ENCODE data around the gene MAP2K5.

The MAP2K5 gene

DNA sequence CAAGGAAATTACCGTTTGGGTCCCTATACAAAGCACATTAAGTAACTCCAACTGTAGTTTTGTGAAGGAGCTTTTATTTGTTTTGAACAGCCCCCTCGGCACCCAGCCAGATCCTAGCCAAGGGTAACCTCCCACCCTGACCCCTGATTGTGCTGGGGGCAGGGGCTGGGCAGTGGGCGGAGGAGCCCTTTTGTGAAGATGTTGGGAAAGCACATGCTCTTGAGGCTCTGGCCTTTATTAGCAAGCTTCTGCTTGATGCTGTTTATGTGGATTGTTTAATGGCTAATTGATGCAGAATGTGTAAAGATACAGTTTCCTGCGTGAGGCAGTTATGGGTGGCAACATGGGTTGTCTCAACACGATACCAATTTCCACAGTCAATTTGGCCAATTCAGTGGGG lies 136.5 kb downstream of the MAP2K5 start:
- no peak for DNase-seq

DNA sequence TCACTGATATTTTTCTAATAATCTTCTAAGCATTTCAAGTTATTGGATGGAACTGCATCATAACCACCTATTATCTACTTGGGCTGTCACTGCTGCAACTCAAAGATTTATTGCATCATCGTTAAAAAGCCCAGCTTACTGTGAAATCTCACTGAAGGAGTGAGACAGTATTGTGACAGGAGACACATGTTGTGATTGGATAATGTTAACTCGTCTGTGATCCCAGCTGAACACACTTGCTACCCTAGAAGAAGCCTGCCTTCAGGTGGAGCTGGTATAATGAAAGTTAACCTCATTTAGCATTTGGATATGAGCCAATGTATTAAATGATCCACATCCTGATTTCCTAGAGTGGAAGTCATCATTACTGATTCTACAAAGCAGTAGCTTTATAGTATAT lies 138.1 kb downstream of the MAP2K5 start:
- DNase-seq = no peak

DNA sequence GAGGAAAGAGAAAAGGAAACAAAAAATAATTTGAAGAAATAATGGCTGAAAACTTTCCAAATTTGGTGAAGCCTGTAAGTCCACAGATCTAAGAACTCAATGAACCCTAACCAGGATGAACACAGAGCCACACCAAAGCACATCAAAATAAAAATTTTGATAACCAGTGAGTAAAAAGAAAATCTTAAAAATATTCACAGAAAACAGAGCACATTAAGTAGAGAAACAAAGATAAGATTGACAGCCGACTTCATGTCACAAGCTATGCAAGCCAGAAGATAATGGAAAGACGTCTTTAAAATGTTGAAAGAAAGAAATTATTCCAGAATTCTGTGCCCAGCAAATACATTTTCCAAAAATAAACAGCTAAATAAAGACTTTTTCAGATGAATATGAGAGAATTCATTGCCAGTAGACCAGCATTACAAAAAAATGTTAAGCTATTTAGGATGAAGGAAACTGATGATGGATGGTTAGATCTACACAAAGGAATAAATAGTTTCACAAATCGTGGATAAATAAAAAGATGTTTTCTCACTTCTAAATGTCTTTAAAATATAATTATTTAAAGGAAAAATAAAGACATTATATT lies 142.6 kb downstream of the MAP2K5 start:
- no peak for DNase-seq

DNA sequence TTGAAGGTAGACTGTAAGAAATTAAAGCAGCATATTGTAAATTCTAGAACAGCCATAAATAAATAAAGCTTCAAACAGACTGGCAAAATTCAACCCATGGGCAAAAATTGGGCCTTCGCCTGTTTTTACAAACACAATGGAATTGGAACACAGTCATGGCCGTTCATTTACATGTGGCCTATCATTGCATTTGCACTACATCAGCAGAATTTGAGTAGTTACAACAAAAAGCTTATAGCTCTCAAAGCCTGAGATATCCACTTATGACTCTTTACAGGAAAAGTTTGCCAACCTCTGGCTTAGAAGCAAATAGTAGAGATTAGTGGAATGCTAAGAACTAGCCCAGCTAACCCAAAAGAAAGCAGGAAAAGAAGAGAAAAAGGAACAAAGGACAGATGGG lies 143.2 kb downstream of the MAP2K5 start:
- no peak for DNase-seq

DNA sequence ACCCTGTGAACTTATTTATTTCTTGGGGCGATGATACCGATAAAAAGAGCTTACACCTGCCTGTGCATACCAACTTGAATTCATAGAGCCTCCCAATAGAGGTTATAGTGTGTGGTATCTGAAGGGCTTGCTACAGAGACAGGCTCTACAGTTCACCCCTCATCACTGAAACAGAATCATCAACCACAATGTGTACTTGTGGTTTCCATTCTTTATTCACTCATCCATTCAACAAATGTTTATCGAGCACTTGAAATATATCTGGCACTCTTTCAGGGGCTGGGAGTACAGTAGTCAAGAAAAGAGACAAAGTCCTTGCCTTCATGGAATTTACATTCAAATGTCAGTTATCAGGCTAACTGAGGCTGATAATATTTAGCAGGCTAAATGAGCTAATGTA lies 148.4 kb downstream of the MAP2K5 start:
- no peak for DNase-seq

DNA sequence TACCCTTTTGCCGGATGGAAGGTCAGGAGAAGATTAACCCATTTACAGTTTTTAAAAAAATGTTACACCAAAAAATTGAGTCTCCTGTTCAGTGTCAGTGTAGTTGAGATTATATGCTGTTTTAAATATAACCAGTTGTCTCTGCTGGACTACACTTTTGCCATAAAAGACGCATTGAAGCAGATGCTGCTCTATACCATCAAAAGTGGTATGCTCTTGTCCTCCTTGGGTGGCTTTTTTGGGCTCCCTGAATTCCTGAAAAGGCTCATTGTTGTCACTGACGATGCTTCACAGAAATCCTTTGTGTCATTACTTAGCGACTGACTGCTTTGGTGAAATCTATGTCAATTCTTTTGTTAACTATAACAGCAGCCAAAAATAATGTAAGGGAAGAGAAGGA lies 148.9 kb downstream of the MAP2K5 start:
- no peak for DNase-seq

DNA sequence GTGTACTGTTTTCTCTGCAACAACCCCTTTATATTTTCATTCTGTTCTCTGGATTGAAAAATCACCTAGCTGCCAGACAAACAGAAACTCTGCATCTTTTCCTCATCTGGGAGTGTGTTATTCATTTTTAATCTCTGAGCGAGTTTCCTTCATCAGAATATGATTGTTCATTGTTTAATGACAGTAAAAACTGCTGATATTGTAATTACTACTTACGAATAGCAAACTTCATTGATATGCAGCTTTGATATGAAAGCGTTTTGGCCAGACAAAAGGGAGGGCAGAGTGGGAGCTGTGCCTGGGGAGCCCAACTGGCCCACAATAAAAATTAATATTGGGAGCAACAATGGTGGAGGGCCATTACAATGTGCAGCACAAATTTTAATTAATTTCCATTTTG lies 150.1 kb downstream of the MAP2K5 start:
- DNase-seq = no peak

DNA sequence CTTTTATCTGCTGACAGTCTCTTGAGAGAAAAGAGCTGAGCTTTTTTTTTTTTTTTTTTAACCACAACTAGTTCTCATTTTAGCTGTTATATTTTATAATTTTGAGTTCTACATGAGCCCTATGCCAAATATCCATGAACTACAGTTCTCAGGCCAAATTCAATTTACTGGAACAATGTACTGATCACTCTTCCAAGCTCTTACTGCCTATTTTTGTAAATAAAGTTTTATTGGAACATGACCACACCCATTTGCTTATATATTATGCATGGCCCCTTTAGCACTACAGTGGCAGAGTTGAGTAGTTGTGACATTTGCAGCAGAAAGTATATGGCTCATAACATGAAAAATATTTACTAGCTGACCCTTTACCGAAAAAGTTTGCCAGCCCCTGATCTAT lies 153.6 kb downstream of the MAP2K5 start:
- no peak for DNase-seq

DNA sequence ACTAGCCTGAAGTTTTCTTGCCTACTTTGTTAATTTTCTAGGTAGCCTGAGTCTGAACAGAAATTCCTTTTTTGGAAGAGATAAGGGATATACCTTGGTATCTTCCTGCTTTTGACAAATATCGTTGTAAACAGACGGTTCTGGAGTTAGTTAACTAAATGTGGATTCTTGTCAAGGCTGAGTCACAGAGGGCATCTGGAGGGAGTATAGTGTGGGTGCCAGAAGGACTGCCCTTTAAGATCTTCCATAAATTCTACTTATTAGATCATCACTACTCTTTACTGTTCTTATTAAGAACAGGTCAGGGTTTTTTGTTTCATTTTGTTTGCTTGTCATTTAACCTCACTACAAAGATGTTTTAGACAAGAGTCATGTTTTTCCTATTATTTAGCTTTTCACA lies 157.5 kb downstream of the MAP2K5 start:
- no peak for DNase-seq

DNA sequence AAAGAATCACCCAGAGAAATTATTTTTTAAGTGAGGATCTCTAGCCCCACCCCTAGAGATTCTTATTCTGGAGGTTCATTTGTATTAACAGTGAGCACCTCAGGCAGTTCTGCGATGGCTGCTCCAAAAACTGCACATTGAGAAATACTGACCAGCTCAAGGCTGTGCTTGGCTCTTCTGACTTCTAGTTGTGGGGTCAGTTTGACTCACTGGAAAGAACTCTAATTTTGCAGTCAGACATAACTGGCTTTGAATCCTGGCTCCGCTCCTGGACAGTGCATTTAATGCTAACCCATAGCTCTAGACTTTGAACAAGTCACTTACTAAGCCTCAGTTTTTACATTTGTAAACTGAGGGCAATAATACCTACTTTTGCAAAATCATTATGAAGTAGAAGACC lies 159.2 kb downstream of the MAP2K5 start:
- DNase-seq = no peak

DNA sequence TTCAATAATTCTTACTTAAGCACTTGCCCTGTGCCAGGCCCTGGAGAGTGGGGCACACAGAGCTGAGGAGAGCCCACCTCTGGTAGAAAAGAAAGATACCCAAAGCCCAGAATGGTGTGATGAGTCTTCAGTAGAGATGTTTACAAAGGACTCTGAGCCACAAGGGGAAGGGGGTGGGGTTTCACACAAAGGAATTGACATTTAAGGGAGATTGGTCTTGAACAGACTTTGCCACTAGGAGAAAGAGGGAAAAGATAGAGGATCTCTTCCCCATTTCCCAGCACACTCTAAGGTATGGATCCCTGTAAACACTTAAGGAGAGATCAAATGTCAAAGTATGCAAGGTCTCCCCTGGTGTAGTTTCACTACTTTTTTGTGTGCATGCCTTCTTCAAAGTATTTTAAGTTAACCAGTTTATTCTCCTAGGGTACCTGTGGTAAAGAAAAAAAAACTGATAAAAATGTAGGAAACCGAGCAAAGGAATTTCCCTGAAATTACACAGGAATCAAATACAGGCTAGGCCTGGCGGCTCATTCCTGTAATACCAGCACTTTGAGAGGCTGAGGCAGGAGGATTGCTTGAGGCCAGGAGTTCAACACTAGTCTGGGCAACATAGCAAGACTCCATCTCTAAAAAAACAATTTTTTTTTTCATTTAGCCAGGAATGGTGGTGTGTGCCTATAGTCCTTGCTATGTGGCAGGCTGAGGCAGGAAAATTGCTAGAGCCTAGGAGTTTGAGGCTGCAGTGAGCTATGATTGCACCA lies 165.2 kb downstream of the MAP2K5 start:
- no peak for DNase-seq

DNA sequence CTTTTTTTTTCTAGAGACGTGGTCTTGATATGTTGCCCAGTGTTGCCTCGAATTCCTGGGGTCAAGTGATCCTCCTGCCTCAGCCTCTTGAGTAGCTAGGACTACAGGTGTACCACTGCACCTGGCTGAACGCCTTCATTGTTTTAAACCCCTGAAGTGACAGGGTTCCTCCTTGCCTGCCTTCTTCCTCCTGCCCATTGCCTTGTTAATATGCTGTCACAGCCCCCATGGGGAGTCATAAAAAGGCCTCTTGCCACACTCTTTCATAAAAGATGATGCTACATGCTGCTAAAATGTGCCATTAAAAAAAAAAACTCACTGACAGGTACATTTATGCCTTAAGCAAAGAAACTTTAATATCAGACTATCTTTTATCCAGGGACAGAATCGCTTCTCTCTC lies 166.0 kb downstream of the MAP2K5 start:
- no peak for DNase-seq

DNA sequence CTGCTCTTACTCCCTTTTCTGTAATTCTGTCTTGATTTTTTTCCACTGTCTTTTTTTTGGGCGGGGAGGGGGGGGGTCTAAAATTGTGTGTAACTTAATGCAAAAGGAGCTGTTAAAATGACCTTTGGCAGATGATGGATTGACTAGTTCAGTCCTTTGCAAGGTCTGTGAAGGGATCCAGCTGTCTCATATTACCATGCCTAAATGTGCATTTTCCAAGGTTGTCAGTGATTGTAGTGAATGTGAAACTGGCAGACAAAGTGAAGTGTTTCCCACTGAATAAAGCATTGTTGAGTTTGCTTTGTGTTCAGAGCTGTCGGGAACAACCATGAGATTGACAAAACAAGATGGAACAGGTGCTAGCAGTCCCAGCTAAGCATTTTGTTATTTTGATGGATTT lies 172.7 kb downstream of the MAP2K5 start:
- no peak for DNase-seq

DNA sequence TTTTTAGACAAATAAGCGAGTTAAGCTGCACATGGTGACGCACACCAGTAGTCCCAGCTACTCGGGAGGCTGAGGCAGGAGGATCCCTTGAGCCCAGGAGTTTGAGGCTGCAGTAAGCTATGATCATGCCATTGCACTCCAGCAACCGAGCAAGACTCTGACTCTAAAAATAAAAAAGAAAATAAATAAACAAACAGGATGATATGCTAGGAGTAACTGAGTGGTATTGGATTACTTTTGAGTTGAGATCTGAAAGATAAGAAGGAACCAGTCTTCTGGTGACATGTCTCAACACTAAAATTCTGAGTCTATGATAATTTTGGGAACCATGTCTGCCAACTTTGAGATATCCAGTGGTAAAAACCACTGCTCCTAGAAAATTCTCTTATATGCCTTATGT lies 173.7 kb downstream of the MAP2K5 start:
- no peak for DNase-seq

DNA sequence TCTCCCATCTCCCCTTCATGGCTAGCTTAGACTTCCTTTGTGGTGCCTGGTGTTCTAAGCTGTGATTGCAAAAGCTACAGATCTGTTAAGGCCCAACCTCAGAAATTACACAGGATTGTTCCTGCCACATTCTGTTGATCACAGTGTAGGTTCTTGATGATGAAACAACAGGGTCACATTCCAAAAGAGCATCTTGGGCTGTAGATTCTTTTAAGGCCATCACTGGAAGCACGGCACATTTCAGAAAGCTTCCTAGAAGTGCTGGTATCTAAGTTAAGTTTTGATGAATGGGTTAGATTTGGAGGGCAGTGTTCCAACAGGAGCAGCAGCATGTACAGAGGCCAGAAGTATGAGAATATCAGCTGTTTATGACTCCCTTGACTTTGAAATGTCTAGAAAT lies 175.3 kb downstream of the MAP2K5 start:
- DNase-seq = no peak

DNA sequence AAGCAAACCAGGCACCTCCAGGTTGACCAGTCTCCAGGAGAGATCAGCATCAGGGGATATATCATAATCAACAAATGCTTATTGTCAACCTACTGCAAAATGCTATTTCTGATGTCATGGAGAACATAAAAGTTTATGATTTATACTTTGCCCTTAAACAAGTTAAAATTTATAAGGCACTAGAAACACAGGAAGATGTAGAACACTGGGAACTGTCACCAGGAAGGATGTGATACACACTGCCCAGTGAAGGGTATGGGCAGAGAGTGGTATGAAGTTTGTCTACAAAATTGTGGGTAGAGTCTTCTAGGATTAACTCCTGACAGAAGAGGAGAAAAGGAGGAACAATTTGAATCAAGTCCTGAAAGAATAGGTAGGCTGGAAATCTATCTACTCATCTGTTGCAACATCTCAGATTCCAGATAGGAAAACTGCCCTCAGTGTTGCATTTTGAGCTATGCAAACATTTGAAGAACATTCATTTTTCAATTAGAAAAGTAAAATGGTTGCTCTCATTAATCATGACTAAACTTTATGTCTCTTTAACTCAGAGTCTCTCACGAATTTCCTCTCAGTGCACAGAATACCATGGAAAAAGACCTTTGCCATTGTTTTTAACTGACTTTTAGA lies 176.9 kb downstream of the MAP2K5 start:
- no peak for DNase-seq

DNA sequence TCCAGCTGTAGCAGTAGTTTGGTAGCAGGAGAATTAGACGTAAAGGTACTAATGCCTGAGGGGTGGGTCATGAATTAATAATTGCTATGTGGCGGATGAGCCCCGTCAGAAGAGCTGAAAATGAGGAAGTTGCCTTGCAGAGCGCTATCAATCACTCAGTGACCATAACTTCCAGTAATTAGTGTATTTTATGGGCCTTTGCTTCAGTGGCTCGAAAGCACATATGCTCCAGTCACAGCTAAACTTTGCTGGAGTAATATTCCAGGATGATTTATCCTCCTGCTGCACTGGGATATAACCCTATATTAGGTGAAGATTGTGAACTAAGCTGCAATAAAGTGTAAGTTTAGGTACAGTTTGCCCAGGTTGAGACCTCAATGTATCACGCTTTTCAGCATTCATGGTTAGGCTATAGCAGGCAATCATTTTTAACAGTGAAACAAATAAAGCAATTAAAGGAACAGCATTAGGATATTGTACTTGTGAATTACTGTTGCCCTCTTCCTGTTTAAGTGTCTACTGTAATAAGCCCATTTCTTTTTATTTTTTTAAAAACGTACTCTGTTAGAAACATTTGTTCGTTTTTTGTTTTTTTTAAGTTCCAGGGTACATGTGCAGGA lies 178.2 kb downstream of the MAP2K5 start:
- no peak for DNase-seq

DNA sequence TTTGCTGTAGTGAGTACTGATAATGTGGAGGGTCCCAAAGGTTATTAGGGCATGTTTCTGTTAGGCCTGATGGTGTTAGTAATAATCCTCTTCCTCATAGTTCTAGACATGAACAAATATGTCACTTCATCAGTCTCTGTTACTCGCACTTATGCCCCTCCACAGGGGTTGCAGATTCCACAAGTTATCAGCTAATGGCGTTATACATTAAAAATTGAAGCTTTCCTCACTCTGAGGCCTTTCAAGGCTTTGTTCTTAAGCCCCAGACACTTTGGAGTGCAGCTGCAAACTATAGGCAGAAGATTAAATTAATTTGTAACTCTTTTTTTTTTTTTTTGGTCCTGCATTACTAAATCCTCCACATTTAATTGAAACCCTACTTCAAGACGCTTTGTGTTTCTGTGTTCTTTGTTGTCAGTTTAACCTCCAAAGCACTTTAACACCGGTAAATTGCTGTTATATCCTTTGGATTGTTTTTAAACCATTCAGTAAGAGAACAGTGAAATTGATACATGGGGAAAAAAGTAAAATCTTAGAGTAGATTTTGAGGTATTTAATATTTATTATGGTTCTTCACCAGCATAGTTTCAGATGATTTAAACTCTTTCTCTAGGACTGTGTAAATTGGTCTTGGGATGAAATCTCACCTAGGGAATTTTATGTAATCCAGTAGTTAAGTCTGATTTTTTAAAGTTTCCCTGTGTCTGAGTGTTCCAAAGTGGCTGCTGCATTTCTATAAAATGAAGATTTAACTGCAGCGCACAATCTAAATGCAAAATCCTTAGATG lies 179.7 kb downstream of the MAP2K5 start:
- no peak for DNase-seq

DNA sequence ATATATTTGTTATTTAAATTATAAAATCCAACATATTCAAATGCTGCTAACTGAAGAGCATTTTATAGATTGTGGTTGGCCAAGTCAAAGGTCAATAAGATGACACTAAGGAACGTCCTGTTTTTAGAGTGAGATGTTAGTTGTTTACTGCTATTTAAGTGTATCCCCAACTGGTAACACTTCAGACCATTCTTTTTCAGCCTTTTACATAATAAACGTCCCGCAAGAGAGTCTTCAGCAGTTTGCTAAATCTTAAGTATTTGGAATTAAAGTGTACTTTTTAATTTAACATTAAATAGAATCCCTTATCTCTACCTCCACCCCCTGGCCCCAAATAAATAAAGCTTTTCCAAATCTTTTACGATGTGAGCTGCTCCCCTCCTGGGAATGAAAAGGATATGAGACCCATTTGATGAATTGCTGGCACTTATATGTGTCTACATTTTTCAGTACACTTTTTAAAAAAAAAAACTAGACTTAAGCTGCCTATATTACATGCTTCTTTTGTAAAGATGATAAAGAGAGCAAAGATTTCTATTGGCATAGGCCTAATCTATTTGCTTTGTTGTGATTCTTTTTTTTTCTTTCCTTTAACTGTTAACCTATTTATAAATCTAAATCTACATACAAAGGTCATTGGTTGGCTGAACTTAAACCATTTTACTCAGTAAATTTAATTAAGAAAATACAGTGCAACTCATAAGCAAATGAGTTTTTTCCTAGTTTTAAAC lies 181.0 kb downstream of the MAP2K5 start:
- DNase-seq = no peak

DNA sequence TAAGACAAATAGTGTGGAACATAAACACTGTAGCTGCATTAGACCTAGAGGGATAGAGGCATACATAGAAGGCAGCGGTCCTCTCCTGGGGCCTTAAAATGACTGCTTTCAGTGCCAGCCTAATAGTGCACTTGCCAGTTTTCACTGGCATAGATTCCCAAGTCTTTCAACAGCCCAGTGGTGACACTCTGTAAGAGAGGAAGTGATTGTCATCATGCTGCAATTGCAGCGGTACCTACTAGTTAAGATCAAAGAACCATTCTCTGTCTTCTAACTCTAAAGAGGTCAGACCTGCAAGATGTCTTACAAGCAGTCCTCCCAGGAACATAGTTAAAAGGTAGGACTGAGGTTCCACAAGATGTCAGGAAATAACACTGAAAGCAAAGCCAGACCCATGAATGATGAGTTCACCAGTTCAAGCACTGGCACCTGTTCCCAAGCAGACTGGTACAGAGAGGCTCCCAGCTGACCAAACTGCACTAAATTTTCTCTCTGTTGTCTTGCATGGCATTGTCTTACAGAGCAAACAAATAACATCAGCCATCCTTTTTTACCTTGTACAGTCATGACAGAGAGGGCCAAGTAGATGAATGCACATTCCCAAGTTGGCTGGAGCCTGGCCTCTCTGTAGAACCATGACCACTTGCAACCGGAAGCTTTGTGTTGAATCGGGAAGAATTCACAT lies 182.3 kb downstream of the MAP2K5 start:
- no peak for DNase-seq

DNA sequence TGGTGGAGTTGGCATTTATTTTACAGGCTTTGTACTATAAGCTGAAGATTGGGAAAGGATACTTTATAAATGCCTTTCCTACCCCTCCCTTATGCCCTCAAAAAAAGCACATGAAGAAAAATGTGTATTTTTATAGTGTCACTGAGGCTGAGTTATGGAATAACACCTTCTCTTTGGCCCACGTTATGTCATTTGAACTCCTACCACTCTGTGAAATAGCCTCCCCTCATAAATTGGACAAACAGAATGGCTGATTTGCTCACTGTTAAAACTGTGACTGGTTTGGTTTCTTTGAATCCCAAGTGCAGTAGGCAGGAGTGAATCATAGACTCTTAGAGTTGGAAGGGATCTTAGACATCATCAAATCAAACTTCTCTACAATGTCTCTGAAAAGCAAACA lies 187.6 kb downstream of the MAP2K5 start:
- no peak for DNase-seq

All from activated CD8-positive, alpha-beta memory T cell treated with anti-CD3 and anti-CD28 coated beads, Interleukin-2, amount 50 U/mL, for 4 hours (primary cell).